ENCODE measurements around the gene MON1B.
A peak's percentile ranks its signal among the peaks of the same experiment; 100 is the strongest.

The MON1B gene

GRCh38 chr16:77197747-77198146 is 6.8 kb downstream of the MON1B start:
- H3K27ac ChIP-seq (ENCODE audit: low read length), result no peak overlapping the region
- no peak overlapping the region for H3K4me3 ChIP-seq (ENCODE audit: low read length in 2 of 2)
- H3K9ac ChIP-seq (ENCODE audit: low read length in 2 of 2), result no peak overlapping the region
- H3K4me1 ChIP-seq (ENCODE audit: control insufficient read depth, insufficient read depth, low read length), result no peaks in the 10 kb centered on the region
- no peaks in the 10 kb centered on the region for H3K27me3 ChIP-seq (ENCODE audit: control insufficient read depth in 1 of 2, insufficient read depth in 2 of 2, low read length in 2 of 2)
- H3K36me3 ChIP-seq (ENCODE audit: control insufficient read depth in 2 of 2, insufficient read depth in 2 of 2, low read length in 2 of 2), result peaks cover 36 to 40% of the 10 kb centered on the region in 2 donors
- no peaks in the 10 kb centered on the region for H3K9me3 ChIP-seq (ENCODE audit: control insufficient read depth in 2 of 2, low read length in 2 of 2)

GRCh38 chr16:77199211-77199610 is 8.2 kb downstream of the MON1B start, which contains the start of gene SYCE1L:
TSS of gene SYCE1L (plus strand) at chr16:77199408. CDS start at chr16:77199452, 44 bp downstream.
- Histone ChIP-seq H3K9ac (ENCODE audit: low read length in 2 of 2) (no peak within 1 kb of the TSS), H3K36me3 (ENCODE audit: control insufficient read depth in 2 of 2, insufficient read depth in 2 of 2, low read length in 2 of 2) (peaks cover 31 to 32% of the 10 kb centered on the region in 2 donors), H3K9me3 (ENCODE audit: control insufficient read depth in 2 of 2, low read length in 2 of 2) (no peaks in the 10 kb centered on the region), H3K4me3 (ENCODE audit: low read length in 2 of 2) (no peak within 1 kb of the TSS), H3K27ac (ENCODE audit: low read length) (no peak within 1 kb of the TSS), H3K27me3 (ENCODE audit: control insufficient read depth in 1 of 2, insufficient read depth in 2 of 2, low read length in 2 of 2) (no peaks in the 10 kb centered on the region), H3K4me1 (ENCODE audit: control insufficient read depth, insufficient read depth, low read length) (no peaks in the 10 kb centered on the region)

GRCh38 chr16:77206533-77206932 is 15.5 kb downstream of the MON1B start:
- Histone ChIP-seq H3K4me3 (ENCODE audit: low read length in 2 of 2) (no peak overlapping the region), H3K4me1 (ENCODE audit: control insufficient read depth, insufficient read depth, low read length) (no peaks in the 10 kb centered on the region), H3K9me3 (ENCODE audit: control insufficient read depth in 2 of 2, low read length in 2 of 2) (no peaks in the 10 kb centered on the region), H3K27ac (ENCODE audit: low read length) (no peak overlapping the region), H3K9ac (ENCODE audit: low read length in 2 of 2) (no peak overlapping the region), H3K27me3 (ENCODE audit: control insufficient read depth in 1 of 2, insufficient read depth in 2 of 2, low read length in 2 of 2) (peaks cover 2 to 8% of the 10 kb centered on the region in 2 donors), H3K36me3 (ENCODE audit: control insufficient read depth in 2 of 2, insufficient read depth in 2 of 2, low read length in 2 of 2) (no peaks in the 10 kb centered on the region)

GRCh38 chr16:77207030-77207429 is 16.0 kb downstream of the MON1B start:
- Histone ChIP-seq H3K9ac (ENCODE audit: low read length in 2 of 2) (no peak overlapping the region), H3K27me3 (ENCODE audit: control insufficient read depth in 1 of 2, insufficient read depth in 2 of 2, low read length in 2 of 2) (peaks cover 7 to 12% of the 10 kb centered on the region in 2 donors), H3K4me3 (ENCODE audit: low read length in 2 of 2) (no peak overlapping the region), H3K36me3 (ENCODE audit: control insufficient read depth in 2 of 2, insufficient read depth in 2 of 2, low read length in 2 of 2) (no peaks in the 10 kb centered on the region), H3K27ac (ENCODE audit: low read length) (no peak overlapping the region), H3K4me1 (ENCODE audit: control insufficient read depth, insufficient read depth, low read length) (peaks cover 4% of the 10 kb centered on the region), H3K9me3 (ENCODE audit: control insufficient read depth in 2 of 2, low read length in 2 of 2) (no peaks in the 10 kb centered on the region)

- no peak overlapping the region for H3K27ac ChIP-seq (ENCODE audit: low read length)
- peaks cover 16 to 17% of the 10 kb centered on the region in 2 donors for H3K27me3 ChIP-seq (ENCODE audit: control insufficient read depth in 1 of 2, insufficient read depth in 2 of 2, low read length in 2 of 2)
- H3K36me3 ChIP-seq (ENCODE audit: control insufficient read depth in 2 of 2, insufficient read depth in 2 of 2, low read length in 2 of 2), result no peaks in the 10 kb centered on the region
- H3K9ac ChIP-seq (ENCODE audit: low read length in 2 of 2), result no peak overlapping the region
- peaks cover 15% of the 10 kb centered on the region for H3K4me1 ChIP-seq (ENCODE audit: control insufficient read depth, insufficient read depth, low read length)
- no peak overlapping the region for H3K4me3 ChIP-seq (ENCODE audit: low read length in 2 of 2)
- no peaks in the 10 kb centered on the region for H3K9me3 ChIP-seq (ENCODE audit: control insufficient read depth in 2 of 2, low read length in 2 of 2)
Observed at GRCh38 chr16:77208382-77208781, 17.4 kb downstream of the MON1B start.

GRCh38 chr16:77211880-77212740 is 21.1 kb downstream of the MON1B start:
- H3K9ac ChIP-seq (ENCODE audit: low read length in 2 of 2), result peak overlapping the region in 1 of 2 donors; percentile 61
- H3K27ac ChIP-seq (ENCODE audit: low read length), result no peak overlapping the region
- peaks cover 17 to 19% of the 10 kb centered on the region in 2 donors for H3K27me3 ChIP-seq (ENCODE audit: control insufficient read depth in 1 of 2, insufficient read depth in 2 of 2, low read length in 2 of 2)
- no peaks in the 10 kb centered on the region for H3K9me3 ChIP-seq (ENCODE audit: control insufficient read depth in 2 of 2, low read length in 2 of 2)
- H3K36me3 ChIP-seq (ENCODE audit: control insufficient read depth in 2 of 2, insufficient read depth in 2 of 2, low read length in 2 of 2), result no peaks in the 10 kb centered on the region
- peaks cover 15% of the 10 kb centered on the region for H3K4me1 ChIP-seq (ENCODE audit: control insufficient read depth, insufficient read depth, low read length)
- H3K4me3 ChIP-seq (ENCODE audit: low read length in 2 of 2), result peak overlapping the region; percentile 57 to 73

- Histone ChIP-seq H3K36me3 (ENCODE audit: control insufficient read depth in 2 of 2, insufficient read depth in 2 of 2, low read length in 2 of 2) (no peaks in the 10 kb centered on the region), H3K4me3 (ENCODE audit: low read length in 2 of 2) (peak overlapping the region; percentile 57 to 73), H3K9me3 (ENCODE audit: control insufficient read depth in 2 of 2, low read length in 2 of 2) (no peaks in the 10 kb centered on the region), H3K9ac (ENCODE audit: low read length in 2 of 2) (peak overlapping the region in 1 of 2 donors; percentile 61), H3K27me3 (ENCODE audit: control insufficient read depth in 1 of 2, insufficient read depth in 2 of 2, low read length in 2 of 2) (peaks cover 17 to 19% of the 10 kb centered on the region in 2 donors), H3K4me1 (ENCODE audit: control insufficient read depth, insufficient read depth, low read length) (peaks cover 15% of the 10 kb centered on the region), H3K27ac (ENCODE audit: low read length) (no peak overlapping the region)
Observed at GRCh38 chr16:77212741-77213541, 22.0 kb downstream of the MON1B start.

GRCh38 chr16:77213542-77214106 is 22.6 kb downstream of the MON1B start:
- Histone ChIP-seq H3K27ac (ENCODE audit: low read length) (no peak overlapping the region), H3K27me3 (ENCODE audit: control insufficient read depth in 1 of 2, insufficient read depth in 2 of 2, low read length in 2 of 2) (peaks cover 17 to 18% of the 10 kb centered on the region in 2 donors), H3K4me1 (ENCODE audit: control insufficient read depth, insufficient read depth, low read length) (peaks cover 15% of the 10 kb centered on the region), H3K9me3 (ENCODE audit: control insufficient read depth in 2 of 2, low read length in 2 of 2) (no peaks in the 10 kb centered on the region), H3K9ac (ENCODE audit: low read length in 2 of 2) (no peak overlapping the region), H3K4me3 (ENCODE audit: low read length in 2 of 2) (no peak overlapping the region), H3K36me3 (ENCODE audit: control insufficient read depth in 2 of 2, insufficient read depth in 2 of 2, low read length in 2 of 2) (no peaks in the 10 kb centered on the region)

GRCh38 chr16:77214411-77215138 is 23.6 kb downstream of the MON1B start:
- no peaks in the 10 kb centered on the region for H3K9me3 ChIP-seq (ENCODE audit: control insufficient read depth in 2 of 2, low read length in 2 of 2)
- H3K27ac ChIP-seq (ENCODE audit: low read length), result no peak overlapping the region
- peaks cover 15% of the 10 kb centered on the region for H3K4me1 ChIP-seq (ENCODE audit: control insufficient read depth, insufficient read depth, low read length)
- no peaks in the 10 kb centered on the region for H3K36me3 ChIP-seq (ENCODE audit: control insufficient read depth in 2 of 2, insufficient read depth in 2 of 2, low read length in 2 of 2)
- no peak overlapping the region for H3K4me3 ChIP-seq (ENCODE audit: low read length in 2 of 2)
- H3K9ac ChIP-seq (ENCODE audit: low read length in 2 of 2), result no peak overlapping the region
- H3K27me3 ChIP-seq (ENCODE audit: control insufficient read depth in 1 of 2, insufficient read depth in 2 of 2, low read length in 2 of 2), result peaks cover 16 to 17% of the 10 kb centered on the region in 2 donors

- H3K36me3 ChIP-seq (ENCODE audit: control insufficient read depth in 2 of 2, insufficient read depth in 2 of 2, low read length in 2 of 2), result no peaks in the 10 kb centered on the region
- no peaks in the 10 kb centered on the region for H3K9me3 ChIP-seq (ENCODE audit: control insufficient read depth in 2 of 2, low read length in 2 of 2)
- H3K27me3 ChIP-seq (ENCODE audit: control insufficient read depth in 1 of 2, insufficient read depth in 2 of 2, low read length in 2 of 2), result no peaks in the 10 kb centered on the region
- H3K9ac ChIP-seq (ENCODE audit: low read length in 2 of 2), result no peak overlapping the region
- H3K4me1 ChIP-seq (ENCODE audit: control insufficient read depth, insufficient read depth, low read length), result no peaks in the 10 kb centered on the region
- H3K4me3 ChIP-seq (ENCODE audit: low read length in 2 of 2), result no peak overlapping the region
- H3K27ac ChIP-seq (ENCODE audit: low read length), result no peak overlapping the region
Observed at GRCh38 chr16:77219437-77219836, 28.4 kb downstream of the MON1B start.
